SU-DHL-6 (cell line): ENCODE measurements around the gene EIF2AK3.

Source experiments
- EZH2phosphoT487 ChIP-seq: fragments of 200-600 bp; sonication (generic), shearing (Covaris generic); conservative IDR thresholded peaks from 2 replicates; pipeline ENCODE4 v1.6.1; 2018; ENCODE audit warnings: mild to moderate bottlenecking, antibody characterized with exemption, low read length, moderate library complexity, mixed read lengths
- TF ChIP-seq, protein P1 (sequence below): fragments of 200-600 bp; sonication (generic); IDR thresholded peaks from one replicate; pipeline ENCODE4 v1.5.1; 2017; ENCODE audit warnings: antibody characterized with exemption, mild to moderate bottlenecking, low read length, moderate library complexity; ENCODE audit not compliant: insufficient read depth, poor library complexity, severe bottlenecking

DNA sequence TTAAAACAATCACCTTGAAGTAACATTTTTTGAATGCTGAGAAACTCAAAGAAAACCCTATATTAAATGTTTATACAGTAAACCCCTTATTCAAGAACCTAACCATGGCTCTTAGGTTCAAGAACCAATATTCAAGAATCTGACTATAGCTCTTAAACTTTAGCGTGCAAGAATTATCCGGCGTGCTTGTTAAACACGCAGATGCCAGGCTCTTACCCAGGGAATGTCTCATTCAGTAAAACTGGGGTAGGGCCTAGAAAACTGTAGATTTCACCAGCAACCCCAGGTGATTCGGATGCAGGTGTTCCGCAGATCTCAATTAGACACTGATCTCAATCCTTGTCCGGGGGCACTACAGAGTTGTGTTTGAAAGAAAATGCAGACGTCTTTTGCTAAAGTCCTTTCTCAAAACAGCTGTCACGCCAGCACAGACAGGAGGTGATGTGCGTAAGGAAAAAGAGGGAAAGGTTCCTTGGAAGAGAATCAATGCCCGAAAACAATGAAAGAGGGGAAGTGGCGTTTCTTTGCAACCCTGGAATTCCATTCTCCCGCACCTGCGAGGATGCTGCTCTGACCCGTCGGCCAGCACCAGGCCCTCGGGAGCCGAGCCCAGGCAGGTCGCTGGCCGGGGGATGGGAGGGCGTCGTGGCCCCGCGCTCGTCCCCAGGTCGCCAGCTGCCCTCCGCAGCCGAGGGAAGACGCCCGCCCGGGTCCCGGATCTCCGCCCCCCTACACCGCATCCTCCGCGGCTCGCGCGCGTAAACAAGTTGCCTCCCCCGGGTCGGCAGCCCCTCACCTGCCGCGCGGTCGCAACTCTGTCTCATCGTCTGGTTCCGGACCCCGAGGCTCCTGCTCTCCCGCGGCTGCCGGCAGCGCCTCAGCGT is 851 bp downstream of the EIF2AK3 start:
- TF ChIP-seq, protein P1, sequence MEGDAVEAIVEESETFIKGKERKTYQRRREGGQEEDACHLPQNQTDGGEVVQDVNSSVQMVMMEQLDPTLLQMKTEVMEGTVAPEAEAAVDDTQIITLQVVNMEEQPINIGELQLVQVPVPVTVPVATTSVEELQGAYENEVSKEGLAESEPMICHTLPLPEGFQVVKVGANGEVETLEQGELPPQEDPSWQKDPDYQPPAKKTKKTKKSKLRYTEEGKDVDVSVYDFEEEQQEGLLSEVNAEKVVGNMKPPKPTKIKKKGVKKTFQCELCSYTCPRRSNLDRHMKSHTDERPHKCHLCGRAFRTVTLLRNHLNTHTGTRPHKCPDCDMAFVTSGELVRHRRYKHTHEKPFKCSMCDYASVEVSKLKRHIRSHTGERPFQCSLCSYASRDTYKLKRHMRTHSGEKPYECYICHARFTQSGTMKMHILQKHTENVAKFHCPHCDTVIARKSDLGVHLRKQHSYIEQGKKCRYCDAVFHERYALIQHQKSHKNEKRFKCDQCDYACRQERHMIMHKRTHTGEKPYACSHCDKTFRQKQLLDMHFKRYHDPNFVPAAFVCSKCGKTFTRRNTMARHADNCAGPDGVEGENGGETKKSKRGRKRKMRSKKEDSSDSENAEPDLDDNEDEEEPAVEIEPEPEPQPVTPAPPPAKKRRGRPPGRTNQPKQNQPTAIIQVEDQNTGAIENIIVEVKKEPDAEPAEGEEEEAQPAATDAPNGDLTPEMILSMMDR, result no peak
- TF ChIP-seq EZH2phosphoT487, result no peak
